Measurements from ENCODE around the gene FBXO41. TPM values are rescaled to one million over a fixed set of nuclear protein-coding genes. Genes with fewer than 3 reads are reported as not detected.

The FBXO41 gene
- total and polyA plus RNA-seq, 2 donors (not counting 3 experiments of a cell fraction or from before 2014, with no cell fraction given) = 0.88 to 1.5 TPM

- Histone ChIP-seq H3K79me2 (ENCODE audit: control insufficient read depth, insufficient read depth, low read length) (peaks cover 56% of the 10 kb centered on the region), H3K4me3 (replicated peaks in 1 of 3; ENCODE audit: insufficient read depth in 1 of 3, low read depth in 1 of 3, low read length in 3 of 3) (no peak overlapping the region), H3K27ac (ENCODE audit: insufficient read depth, low read depth, low read length) (no peak overlapping the region), H2AFZ (ENCODE audit: low read depth, low read length) (no peak overlapping the region), H3K4me2 (ENCODE audit: insufficient read depth, low read length) (no peak overlapping the region), H4K20me1 (replicated peaks; ENCODE audit: control insufficient read depth, extremely low read depth, insufficient read depth, low read length) (peaks cover 6% of the 10 kb centered on the region), H3K4me1 (ENCODE audit: control insufficient read depth, extremely low read depth, insufficient read depth, low read length) (peaks cover 14% of the 10 kb centered on the region), H3K9me1 (replicated peaks; ENCODE audit: control insufficient read depth, extremely low read depth, insufficient read depth, low read length) (no peaks in the 10 kb centered on the region), H3K27me3 (ENCODE audit: control insufficient read depth in 2 of 2, insufficient read depth in 2 of 2, low read length in 2 of 2) (no peaks in the 10 kb centered on the region), H3K9ac (replicated peaks; ENCODE audit: extremely low read depth, insufficient read depth, low read length) (no peak overlapping the region), H3K36me3 (ENCODE audit: control insufficient read depth in 2 of 2, extremely low read depth in 1 of 2, insufficient read depth in 2 of 2, low read length in 2 of 2) (peaks cover 36 to 39% of the 10 kb centered on the region in 2 experiments), H3K9me3 (replicated peaks; ENCODE audit: control insufficient read depth, insufficient read depth, low read length) (no peaks in the 10 kb centered on the region)
- DNase-seq (ENCODE audit: low read depth, low spot score) (no peak), FAIRE-seq (peak; percentile 64)
- BruUV-seq (replicated peaks) = no TSS peak
- TF ChIP-seq MYC (IDR thresholded peaks at IDR 0.05; ENCODE audit: low read depth, low read length) = no peak
- TF ChIP-seq, protein P1, sequence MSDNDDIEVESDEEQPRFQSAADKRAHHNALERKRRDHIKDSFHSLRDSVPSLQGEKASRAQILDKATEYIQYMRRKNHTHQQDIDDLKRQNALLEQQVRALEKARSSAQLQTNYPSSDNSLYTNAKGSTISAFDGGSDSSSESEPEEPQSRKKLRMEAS (IDR thresholded peaks at IDR 0.05; ENCODE audit: insufficient read depth, insufficient read length) = no peak
- TF ChIP-seq CTCF (IDR thresholded peaks at IDR 0.05; ENCODE audit: extremely low read depth in 1 of 2, insufficient read depth in 1 of 2, low read depth in 1 of 2, low read length in 2 of 2) = no peak
- TF ChIP-seq GATA2 (IDR thresholded peaks at IDR 0.05; ENCODE audit: insufficient read depth, insufficient read length, low read depth, low read length) = no peak
- TF ChIP-seq POLR2AphosphoS5 (IDR thresholded peaks at IDR 0.05; ENCODE audit: insufficient read depth, low read depth, low read length) = no peak
- TF ChIP-seq EZH2 (IDR thresholded peaks at IDR 0.05; ENCODE audit: borderline replicate concordance, low read depth, low read length, severe bottlenecking) = no peak
- no peak for TF ChIP-seq FOS (IDR thresholded peaks at IDR 0.05; ENCODE audit: borderline replicate concordance, insufficient read depth, low read length)
- TF ChIP-seq JUN (IDR thresholded peaks at IDR 0.05; ENCODE audit: borderline replicate concordance, insufficient read depth, insufficient read length, low read depth) = no peak
- no peak for TF ChIP-seq POLR2A (IDR thresholded peaks at IDR 0.05; ENCODE audit: low read depth, low read length)
- intact Hi-C loops (cut with micrococcal nuclease) = no loop called here
- ChIA-PET POLR2A (interaction anchor here (1.0 kb wide), 1 partner anchor 9 kb away, joined by 3 read pairs; no protein-coding TSS in a partner anchor), CTCF (no interaction called here)
- dilution Hi-C loops (cut with MboI; ENCODE audit: extremely low pct_ligation_motif_present, low sequenced_read_pairs) = no loop called here
These were observed 40.3 kb downstream of the FBXO41 start for GRCh38 chr2:73243884-73244570.
